Bronchial epithelial cell (primary cell): ENCODE data around the gene BAHCC1. TPM values are rescaled to one million over a fixed set of nuclear protein-coding genes. Genes with fewer than 3 reads are reported as not detected.

Experiments
- DNase-seq: peaks from one replicate; pipeline ENCODE4 v3.0.0-alpha.2; 2010; ENCODE audit warnings: low read depth
- FAIRE-seq: peaks from 2 replicates; lab custom pipeline; 2011; peaks lifted over from hg19 to GRCh38; lab: Jason Lieb, UNC
- H3K27me3 ChIP-seq: 2 replicates; pipeline ENCODE4 v1.5.1; 2011; ENCODE audit warnings: low read length; ENCODE audit not compliant: control insufficient read depth, insufficient read depth
- H3K36me3 ChIP-seq: 2 replicates; pipeline ENCODE4 v1.5.1; 2011; ENCODE audit warnings: low read length; ENCODE audit not compliant: control insufficient read depth, insufficient read depth
- H3K4me3 ChIP-seq: 2 replicates; pipeline ENCODE4 v1.5.1; 2011; ENCODE audit warnings: mild to moderate bottlenecking, low read depth, low read length, control low read depth
- CTCF ChIP-seq: IDR thresholded peaks from 2 replicates; pipeline ENCODE4 v1.5.1; 2011; ENCODE audit warnings: mild to moderate bottlenecking, moderate library complexity, low read length, control low read depth, inconsistent platforms; ENCODE audit not compliant: insufficient read depth, severe bottlenecking
- total RNA-seq: library from RNA; depleted of rRNA; stranded (reverse); fragments of >200 nt; gene quantifications from 2 replicates; pipeline ENCODE4 v1.2.1, GENCODE V29; 2014

BAHCC1 gene
- total RNA-seq, 1 donor from 2014 or later: 0.79 TPM

- H3K36me3 ChIP-seq: no peaks in the 10 kb centered on the region
- no peak for DNase-seq
- TF ChIP-seq CTCF: no peak
- no peaks in the 10 kb centered on the region for H3K27me3 ChIP-seq
- no peak for FAIRE-seq
- H3K4me3 ChIP-seq: no peak overlapping the region
These were observed 68.2 kb downstream of the BAHCC1 start for GRCh38 chr17:81463506-81463905.

GRCh38 chr17:81464586-81464985, 69.3 kb downstream of the BAHCC1 start:
- DNase-seq (no peak), FAIRE-seq (no peak)
- H3K27me3 ChIP-seq: no peaks in the 10 kb centered on the region
- TF ChIP-seq CTCF: no peak
- H3K4me3 ChIP-seq: no peak overlapping the region
- H3K36me3 ChIP-seq: no peaks in the 10 kb centered on the region

GRCh38 chr17:81465910-81466309, 70.7 kb downstream of the BAHCC1 start:
- no peak overlapping the region for H3K4me3 ChIP-seq
- no peak for DNase-seq

GRCh38 chr17:81466564-81467472, 71.6 kb downstream of the BAHCC1 start:
- no peak for DNase-seq
- no peak for FAIRE-seq
- TF ChIP-seq CTCF: no peak
- Histone ChIP-seq H3K4me3 (no peak overlapping the region), H3K36me3 (no peaks in the 10 kb centered on the region), H3K27me3 (no peaks in the 10 kb centered on the region)

More at GRCh38 chr17:81465910-81466309, 70.7 kb downstream of the BAHCC1 start:
- no peak for TF ChIP-seq CTCF
- no peaks in the 10 kb centered on the region for H3K36me3 ChIP-seq
- H3K27me3 ChIP-seq: no peaks in the 10 kb centered on the region
- no peak for FAIRE-seq

- DNase-seq: no peak
- FAIRE-seq: no peak
- Histone ChIP-seq H3K4me3 (no peak overlapping the region), H3K27me3 (no peaks in the 10 kb centered on the region), H3K36me3 (no peaks in the 10 kb centered on the region)
- no peak for TF ChIP-seq CTCF
These were observed 73.0 kb downstream of the BAHCC1 start for GRCh38 chr17:81468111-81468769.
